CD4-positive, alpha-beta T cell treated with Interferon alpha-2 for 1 hour (primary cell): ENCODE data around the gene ROR1.

Experiments
- DNase-seq, 2 donors: peaks; one replicate each; pipeline ENCODE4 v3.0.0-alpha.2; 2020 to 2022

The ROR1 gene

DNA sequence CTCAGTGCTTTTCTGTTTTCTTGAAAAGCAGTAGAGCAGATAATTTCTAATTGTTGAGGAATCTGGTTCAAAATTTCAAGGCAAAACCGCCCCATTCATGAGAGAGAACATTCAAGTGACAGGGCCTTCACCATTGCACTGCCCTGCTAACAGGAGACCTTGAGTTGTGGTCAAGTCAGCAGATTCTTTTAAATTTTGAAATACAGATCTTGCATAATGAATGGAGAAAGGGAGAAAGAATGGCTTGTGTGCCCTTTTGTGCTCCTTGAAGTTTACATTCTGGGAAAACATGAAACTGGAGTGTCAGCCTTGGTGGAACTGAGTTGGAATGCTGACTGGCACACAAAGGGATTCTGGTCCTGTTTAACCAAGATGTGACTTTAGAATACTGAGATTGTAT is 265.1 kb downstream of the ROR1 start:
- no peak for DNase-seq

DNA sequence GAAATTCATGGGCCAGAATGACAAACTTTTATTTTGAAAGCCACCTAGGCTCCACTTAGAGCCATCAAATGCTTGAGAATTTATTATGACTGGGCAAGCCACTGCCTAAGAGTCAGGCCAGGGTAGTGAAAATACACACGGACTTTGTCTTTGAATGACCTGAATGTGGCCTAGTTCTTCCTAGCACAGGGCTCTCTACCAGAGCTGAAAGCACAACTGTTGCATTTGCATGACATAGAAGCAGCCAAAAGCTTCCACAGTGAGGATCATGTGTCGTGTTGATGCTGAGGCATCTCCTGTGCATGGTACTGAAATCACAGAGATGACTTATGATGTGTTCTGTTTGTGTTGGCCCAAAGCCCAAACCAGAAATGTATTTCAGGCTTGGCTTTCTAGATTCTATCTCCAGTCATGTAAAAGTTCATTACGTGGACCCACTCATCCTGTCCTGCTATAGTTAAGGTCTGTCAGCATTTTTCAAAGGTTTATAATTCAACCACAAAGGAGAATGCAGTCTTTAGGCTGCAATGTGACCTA is 265.6 kb downstream of the ROR1 start:
- no peak for DNase-seq

DNA sequence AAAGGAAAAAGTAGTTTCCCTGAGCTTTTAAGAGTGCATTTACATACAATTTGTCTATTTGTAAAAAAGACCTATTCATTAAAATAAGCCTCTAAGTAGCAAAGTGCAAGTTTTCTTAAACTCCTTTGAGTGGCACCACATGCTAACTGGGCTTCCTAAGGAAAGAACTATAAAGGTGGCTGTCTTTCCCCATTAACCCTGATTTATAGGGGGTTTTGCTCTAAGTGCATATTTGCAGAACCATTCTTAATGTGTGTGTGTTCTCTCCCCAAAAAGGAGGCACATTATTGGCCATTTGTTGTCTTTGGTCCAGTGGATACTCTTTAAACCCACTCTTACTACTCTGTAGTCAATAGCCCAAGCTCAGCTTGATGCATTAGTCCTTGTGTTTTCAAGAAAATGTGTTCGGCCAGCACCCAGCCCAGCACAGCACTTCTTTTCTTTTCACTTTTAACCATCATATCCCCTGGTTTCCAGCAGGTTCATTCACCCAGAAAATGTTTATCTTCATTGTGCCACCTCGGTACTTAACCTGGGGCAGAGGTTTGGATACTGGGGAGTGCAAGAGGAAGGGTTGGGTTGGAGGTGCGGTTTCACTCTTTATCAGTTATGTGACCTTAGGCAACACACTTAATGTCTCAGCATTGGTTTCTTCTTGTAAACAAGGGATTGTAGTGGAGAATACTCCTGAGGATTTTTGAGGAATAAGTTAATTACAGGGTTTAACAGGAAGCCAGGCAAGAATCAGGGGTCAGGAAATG is 267.7 kb downstream of the ROR1 start:
- no peak for DNase-seq

DNA sequence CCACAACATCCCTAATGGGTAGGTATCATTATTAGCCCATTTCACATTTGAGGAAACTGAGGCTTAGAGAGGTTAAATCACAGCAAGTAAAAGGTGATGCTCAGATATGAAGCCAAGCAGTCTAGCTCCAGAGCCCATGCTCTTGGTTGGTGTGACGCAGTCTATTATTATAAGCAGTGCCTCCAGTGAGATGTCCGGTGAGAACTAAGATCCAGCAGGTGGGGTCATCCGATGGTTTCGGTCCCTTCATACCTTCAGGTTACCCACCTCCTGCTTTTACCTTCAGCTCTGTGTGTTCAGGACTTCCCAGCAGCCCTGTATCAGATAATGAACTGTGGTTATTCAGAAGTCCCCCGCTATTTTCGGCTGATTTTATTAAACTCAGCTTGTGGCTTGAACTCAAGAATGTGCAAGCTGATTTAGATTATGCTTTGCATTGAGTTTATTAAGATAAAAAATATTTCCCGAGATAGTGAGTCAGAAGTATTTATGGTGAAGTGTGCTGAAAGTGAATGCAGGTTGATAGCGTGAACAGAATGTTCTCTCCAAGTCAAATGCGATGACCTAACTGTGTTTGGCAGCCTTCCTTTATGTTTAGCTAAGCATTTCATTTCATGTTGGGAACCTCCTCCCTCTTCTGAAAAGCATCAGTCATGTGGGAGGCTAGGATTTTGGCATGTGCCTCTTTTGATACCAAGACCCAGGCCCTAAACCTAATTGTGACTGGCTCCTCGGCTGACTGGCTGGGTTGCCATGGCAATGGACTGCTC is 268.7 kb downstream of the ROR1 start:
- DNase-seq, result no peak

DNA sequence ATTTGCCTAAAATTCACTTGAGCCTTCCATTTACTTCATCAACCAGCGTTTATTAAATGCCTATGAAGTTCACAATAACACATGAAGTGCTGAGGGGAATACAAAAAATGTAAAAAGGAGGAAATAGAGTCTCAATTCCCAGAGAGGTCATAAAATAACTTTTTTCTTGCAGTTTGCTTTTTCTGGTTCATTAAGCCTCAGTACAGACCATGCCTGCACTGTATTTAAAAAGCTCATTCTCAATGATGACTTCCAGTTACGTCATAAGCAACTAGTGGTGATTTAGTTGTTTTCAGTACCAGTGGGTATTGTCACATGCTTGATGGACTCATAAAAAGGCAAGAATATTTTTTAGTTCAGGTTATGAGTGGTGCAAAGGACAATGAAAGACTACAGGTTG is 269.5 kb downstream of the ROR1 start:
- no peak for DNase-seq

DNA sequence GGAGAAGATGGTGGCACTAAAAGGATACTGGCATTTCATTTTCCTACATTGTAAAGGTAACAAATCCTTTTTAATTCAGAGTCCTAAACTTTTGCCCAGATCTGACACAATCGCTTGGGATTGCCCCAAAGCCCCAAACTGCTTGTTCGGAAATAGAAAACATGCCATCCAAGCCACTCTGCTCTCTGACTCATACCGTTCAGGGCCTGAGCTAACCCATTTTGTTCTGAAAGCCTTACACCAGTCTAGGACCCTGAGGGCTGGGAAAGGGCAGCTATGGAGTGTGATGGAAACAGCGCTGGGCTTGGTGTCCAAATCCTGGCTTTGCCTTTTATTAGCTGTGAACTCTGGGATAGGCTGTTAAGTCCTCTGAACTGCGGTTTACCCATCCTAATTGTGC is 270.2 kb downstream of the ROR1 start:
- DNase-seq, result no peak

DNA sequence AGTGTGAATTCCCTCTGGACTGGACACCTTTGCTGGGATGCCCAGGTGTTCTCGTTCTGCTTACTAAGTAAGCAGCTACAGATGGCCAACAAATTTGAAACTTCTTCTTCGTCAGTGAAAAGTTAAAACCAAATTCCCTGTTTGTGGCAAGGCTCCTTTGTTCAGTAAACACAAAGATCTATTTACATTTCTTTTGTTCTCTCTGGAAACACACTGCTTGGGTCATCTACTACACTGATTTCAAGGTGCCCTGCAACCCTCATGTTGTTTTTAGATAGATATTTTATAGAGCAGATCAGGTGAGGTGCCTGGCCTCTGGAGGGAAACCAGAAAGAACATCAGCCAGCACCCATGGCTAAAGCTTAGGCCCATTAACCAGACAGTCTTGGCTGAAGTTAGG is 272.4 kb downstream of the ROR1 start:
- no peak for DNase-seq

DNA sequence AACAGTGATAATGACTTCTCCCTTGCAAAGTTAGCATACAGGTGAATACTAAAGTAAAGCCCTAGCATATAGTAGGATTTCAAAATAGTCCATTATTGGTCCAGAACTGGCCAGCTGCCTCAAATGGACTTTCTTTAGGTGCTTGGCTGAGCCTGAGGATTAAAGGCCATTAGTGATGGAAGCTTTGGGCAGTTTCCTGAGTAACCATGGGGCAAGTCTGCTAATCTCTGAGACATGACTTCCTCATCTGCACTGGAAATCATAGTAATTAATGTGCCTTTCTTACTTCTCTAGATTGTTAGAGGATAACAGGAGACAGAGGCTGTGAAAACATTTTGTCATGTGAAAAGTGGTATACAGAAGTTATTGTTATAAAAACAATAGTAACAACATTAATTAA is 273.1 kb downstream of the ROR1 start:
- DNase-seq, result no peak

DNA sequence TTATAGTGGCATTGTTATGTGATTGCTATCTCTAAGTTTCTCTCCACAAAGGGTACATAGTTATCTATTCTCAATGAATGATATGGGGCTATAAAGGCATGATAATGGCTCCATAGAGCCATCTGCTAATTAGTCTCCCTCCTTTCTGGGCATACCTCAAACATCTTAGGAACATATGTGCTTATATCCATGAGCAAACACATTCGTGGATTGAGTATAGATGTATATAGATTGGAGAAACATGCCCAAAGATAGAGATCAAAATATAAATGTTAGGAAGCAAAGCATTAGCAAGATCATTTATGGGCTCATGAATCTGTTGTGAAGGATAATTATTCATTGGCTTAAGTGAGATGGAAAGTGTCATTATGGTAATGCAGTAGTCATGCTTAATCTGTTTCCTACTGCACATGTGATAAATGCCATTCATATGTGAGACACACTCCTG is 273.8 kb downstream of the ROR1 start:
- no peak for DNase-seq

DNA sequence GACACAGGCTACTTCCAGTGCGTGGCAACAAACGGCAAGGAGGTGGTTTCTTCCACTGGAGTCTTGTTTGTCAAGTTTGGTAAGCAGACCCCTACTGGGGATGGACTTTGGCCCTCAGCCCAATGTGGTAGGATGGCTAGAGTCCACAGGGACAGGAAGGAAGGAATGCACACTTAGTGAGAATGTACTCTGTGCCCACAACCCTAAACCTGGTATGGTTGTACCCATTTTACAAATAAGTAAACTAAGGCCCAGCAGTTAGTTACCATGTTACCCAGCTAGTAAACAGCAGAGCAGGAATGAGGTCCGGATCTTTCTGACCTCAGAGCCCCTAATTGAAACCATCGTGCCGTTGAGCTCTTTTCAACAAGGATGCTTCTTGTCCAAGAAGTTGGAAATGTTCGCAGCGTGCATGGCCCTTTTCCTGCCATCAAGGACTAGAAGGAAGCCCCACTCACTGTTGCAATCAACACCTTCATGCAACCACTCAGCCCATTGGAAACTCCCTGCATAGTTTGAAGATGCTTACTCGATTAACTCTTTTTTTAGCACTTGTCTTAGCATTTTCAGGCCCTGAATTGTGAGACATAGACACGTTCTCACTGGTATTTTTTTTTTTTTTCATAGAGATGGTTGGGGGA is 276.2 kb downstream of the ROR1 start:
- DNase-seq, result no peak

DNA sequence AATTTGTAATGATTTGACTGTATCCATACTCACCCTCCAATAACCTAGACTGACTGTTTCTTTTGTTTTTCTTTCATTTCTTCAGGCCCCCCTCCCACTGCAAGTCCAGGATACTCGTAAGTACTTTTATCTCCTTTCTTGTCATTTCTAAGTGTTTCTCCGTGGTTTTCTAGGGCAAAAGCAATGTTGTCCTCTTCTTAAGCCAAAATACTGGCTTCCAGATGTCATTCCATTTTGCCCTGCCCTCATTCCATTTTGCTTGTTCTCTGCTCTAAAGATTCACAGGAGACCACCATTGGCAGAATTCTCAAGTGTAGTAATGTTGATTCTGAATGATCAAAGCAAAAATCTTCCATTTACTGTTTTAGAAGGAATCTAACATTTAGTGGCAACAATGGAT is 276.8 kb downstream of the ROR1 start:
- DNase-seq, result no peak

DNA sequence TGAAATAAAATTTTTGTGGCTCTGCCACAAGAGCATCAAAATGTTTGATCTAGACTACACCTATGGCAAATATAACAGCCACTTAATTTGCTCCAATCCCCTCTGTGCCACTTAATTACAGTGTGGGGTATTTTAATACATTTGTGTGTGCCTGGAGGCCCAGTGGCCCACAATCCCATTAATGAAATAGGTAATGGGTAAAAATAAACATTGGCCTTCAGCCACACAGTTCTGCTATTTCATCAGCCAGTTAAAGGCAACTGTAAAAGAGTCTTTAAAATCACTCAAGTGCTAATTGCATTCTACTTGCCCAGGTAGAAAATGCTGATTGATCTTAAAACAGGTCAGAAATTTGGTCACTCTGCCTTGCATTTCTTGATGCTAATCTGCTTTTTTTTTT is 278.0 kb downstream of the ROR1 start:
- no peak for DNase-seq

DNA sequence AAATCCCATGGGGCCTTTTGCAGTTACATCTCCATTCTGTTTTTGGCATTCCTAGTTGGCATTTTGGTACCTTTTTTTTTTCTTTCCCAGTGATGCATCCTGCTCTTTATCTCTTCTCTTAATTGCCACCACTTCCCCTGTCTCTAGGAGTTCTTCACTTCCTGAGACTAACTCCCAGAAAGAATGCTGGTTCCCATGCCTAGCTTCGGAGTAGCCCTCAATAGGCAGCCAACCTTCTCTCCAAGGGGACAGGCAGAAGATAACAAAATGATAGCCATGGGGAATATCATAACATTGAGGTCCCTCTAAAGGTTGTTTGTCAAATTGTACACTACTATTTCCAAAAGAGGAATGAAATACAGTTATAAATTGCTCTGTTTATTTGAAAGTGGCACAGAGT is 279.0 kb downstream of the ROR1 start:
- DNase-seq, result no peak

DNA sequence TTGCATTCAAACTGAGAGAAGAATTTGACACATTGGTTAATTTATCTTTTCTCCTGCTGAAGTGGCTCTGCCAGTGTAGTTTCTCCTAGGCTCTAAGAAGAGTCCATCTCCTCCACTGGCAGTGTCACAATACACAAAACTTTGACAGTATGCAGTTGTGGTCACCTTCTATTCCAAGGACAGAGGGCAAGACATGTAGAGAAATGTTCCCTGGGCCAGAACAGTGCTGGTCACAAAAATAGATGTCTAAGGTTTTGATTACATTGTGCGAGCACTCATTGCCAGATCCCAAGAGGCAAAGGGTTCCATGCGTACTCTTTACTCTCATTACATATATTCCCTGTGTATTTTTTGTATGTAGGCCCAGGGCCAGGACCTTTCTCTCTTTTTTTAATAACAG is 281.5 kb downstream of the ROR1 start:
- no peak for DNase-seq

DNA sequence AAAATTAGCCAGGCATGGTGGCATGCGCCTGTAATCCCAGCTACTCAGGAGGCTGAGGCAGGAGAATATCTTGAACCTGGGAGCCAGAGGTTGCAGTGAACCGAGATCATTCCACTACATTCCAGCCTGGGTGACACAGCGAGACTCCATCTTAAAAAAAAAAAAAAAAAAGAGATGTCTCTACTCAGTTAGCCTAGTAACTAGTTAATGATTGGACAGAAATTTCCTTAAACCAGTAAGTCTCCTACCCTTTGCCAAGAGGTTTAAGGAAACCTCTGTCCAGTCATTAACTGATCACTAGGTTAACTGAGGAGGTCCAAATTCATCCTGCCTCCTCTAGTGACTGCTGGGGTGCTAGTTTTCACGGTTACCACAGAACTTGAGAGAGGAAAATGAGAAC is 285.7 kb downstream of the ROR1 start:
- DNase-seq, result no peak

DNA sequence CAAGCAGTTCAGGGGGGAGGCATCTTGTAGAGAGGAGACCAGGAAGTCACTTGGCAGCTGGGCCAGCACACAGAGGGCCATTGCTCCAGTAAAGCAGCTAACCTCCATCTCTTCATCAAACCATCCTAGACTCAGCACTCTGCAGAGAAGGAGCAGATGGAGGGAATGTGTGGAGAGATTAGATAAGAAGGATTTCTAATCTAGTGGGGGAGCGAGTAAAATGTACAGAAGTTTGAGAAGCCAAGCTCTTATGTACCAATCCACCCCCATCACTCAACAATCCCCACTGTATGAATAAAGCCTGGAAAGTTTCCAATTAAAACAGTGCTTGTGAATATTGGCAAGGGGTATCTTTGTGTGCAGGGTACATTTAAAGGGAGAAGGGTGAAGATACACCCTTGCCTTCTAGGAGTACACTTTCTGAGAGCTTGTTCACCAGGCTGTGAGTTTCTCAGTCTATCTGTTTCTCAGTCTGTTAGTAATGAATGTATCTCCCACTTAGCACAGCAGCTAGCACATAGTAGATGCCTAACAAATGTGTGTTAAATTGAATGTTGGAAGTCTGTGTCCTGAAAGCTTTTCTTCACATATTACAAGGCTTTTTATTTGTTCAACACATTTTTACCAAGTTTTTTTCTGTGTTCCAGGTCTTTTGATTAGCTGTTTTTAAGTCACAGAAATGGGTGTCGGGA is 286.9 kb downstream of the ROR1 start:
- DNase-seq, result no peak

DNA sequence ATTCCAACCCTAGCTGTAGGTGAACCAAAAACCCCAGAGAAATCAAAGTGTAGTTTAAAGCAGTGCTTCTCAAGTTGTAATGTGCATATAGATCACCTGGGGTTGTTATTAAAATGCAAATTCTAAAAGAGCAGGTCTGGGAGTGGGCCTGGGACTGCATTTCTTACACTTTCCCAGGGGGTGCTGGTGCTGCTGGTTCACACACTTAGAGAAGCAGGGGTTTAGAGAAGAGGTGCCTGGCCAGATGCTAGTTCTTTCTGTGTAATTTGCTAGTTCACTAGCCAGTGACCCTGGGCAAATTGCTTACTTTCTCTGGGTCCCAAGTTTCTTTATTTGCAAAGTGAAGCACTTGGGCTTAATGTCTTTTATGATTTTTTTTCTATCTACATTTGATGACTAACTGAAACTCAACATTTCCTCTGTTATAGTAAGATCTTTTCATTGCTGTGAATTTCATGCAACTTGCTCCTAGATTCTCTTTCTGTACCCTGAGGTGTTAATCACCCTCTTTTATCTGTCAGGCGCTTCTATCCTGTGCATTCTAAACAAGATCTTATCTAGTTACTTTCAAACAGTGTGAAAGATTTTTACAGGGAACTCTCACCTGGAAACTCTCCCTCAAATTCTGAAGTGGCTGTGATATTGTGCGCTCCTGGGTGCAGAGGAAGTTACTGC is 287.8 kb downstream of the ROR1 start:
- no peak for DNase-seq

DNA sequence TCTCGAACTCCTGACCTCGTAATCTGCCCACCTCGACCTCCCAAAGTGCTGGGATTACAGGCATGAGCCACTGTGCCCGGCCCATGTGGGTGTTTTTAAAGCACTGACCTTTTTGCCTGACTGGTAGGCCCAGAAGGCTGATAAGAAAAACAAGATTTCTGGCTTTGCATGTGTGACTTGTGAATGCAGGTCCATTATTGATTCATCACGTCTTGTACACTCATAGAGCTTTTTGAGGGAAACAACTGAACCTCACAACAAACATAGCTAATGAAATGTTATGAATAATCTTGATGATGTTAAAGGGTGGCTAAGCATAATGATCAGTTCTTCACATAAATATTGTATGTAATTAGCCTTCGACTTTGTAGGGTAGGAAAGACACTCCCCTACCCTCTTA is 288.7 kb downstream of the ROR1 start:
- DNase-seq, result no peak

DNA sequence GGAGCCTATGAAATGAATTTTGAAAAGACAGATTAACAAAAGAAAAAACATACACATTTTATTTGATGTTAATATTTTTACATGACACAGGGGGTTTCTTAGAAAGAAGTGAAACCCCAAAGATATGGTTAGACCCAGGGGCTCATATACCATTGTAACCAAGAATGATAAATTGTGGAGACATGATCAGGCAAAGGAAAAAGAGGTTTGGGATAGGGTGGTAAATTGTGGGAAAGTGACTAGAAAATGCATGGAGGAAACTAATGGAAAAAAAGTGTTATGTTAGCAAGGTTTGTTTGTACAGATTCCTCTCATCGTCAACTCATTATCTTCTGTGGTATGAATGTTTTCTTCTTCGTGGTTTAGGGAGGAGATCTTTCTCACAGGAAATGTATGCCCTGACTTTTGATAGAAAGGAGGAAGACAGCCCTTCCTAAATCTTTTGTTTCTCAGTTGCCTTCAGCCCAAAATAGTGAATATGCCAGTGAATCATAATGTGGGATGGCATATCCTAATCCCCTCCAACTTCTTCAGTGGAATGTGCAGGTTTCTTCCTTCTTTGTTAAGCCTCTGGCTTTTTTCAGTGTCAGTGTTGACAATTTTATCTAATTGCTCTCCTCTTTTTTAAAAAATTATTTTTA is 289.2 kb downstream of the ROR1 start:
- DNase-seq, result no peak

DNA sequence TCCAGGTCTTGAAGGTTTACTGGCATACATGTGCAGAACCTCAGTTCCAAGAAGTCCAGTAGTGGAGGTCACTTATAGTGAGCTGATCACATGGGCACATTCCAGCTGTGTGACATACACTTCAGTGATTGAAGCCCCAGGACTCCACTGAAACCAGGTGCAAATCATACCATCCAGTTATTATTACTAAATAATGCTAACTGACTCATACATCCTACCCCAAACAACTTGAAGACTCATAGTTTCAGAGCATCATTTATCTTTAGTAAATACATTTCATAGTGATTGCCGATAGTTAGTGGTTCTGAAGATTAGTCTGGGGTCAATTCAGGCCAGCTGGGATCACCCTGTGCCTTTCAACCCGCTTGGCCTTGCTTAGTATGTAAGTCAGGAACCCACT is 291.8 kb downstream of the ROR1 start:
- no peak for DNase-seq

DNA sequence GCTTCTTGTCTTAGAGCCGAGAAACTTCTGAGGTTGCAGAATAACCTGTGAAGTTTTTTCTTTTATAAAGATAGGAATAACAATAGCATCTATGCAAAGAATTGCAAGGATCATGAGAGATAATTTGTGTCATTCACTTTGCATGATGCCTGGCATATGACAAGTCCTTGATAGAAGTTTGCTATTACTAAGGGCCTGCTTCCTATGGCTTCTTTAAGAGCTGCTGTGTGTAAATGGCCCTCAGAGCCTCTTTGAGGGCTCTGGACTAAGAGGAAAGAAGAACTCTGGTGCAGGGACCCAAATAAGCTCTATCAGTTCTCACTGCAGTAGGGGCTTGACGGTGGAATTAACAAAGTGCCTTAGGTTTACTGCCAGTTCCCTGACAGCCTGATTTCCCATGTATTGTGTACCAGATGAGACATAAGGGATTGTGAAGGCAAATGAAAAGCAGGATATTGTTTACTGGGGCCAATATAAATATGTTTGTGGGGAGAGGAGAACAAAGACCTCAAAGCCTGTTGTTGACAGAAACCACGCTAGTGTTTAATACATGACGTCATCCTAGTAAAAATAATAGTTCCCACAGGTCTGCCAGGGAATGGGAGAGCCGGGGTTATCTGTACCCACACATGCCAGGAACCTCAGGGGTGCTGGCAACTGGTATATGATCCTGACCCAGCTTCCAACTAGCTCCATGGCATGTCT is 298.4 kb downstream of the ROR1 start:
- DNase-seq, result no peak
